K562 (cell line): ENCODE data around the gene SMAGP. TPM values are rescaled to one million over a fixed set of nuclear protein-coding genes. Genes with fewer than 3 reads are reported as not detected.

Experiments
- HDAC6 ChIP-seq: IDR thresholded peaks from 2 replicates; pipeline ENCODE4 v1.6.1; 2012; ENCODE audit warnings: low read depth, mild to moderate bottlenecking, control low read depth, inconsistent platforms, low read length, moderate library complexity
- KLF16 ChIP-seq: IDR thresholded peaks from 2 replicates; pipeline ENCODE4 v1.6.1; 2016; ENCODE audit warnings: antibody characterized with exemption
- MTA1 ChIP-seq: fragments of 450-650 bp; IDR thresholded peaks from 2 replicates; pipeline ENCODE4 v1.6.1; 2017; ENCODE audit warnings: borderline replicate concordance
- MYC ChIP-seq, 2 experiments: fragments of 250-450 bp in 1 of 2; sonication (Bioruptor Pico) in 1 of 2; IDR thresholded peaks; 2 replicates each; pipeline versions ENCODE4 v1.5.1 to v1.6.1; 2012 to 2021; ENCODE audit warnings: low read depth in 2 of 2, borderline replicate concordance in 1 of 2, improper control_type of control experiment in 1 of 2, low read length in 1 of 2, mild to moderate bottlenecking in 1 of 2, moderate library complexity in 1 of 2
- NFRKB ChIP-seq: fragments of 450-650 bp; IDR thresholded peaks from 2 replicates; pipeline ENCODE4 v1.6.1; 2016; ENCODE audit warnings: low read depth
- PHF8 ChIP-seq: fragments of 200-600 bp; sonication (generic); IDR thresholded peaks from 2 replicates; pipeline ENCODE4 v1.6.1; 2012; ENCODE audit warnings: mixed run types, mild to moderate bottlenecking, inconsistent platforms, low read length, moderate library complexity, borderline replicate concordance
- POLR2A ChIP-seq: fragments of 450-650 bp; conservative IDR thresholded peaks from 2 replicates; pipeline ENCODE4 v1.6.1; 2016
- RBM39 ChIP-seq: fragments of 200-400 bp; formaldehyde crosslinking; optimal IDR thresholded peaks from 2 replicates; pipeline ENCODE3; 2018; ENCODE audit warnings: low read depth, low read length
- SAP30 ChIP-seq: fragments of 200-600 bp; sonication (generic); IDR thresholded peaks from 2 replicates; pipeline ENCODE4 v1.6.1; 2012; ENCODE audit warnings: borderline replicate concordance, low read depth, mild to moderate bottlenecking, moderate library complexity, low read length, control low read depth, inconsistent platforms; ENCODE audit not compliant: insufficient read depth, poor library complexity, severe bottlenecking
- ZFX ChIP-seq: sonication (generic); formaldehyde crosslinking; IDR thresholded peaks from 2 replicates; pipeline ENCODE4 v1.8.0; 2022; ENCODE audit warnings: mild to moderate bottlenecking, missing genetic modification reagents, moderate library complexity
- ZNF589 ChIP-seq: fragments of 200-800 bp; sonication (Bioruptor generic); IDR thresholded peaks from 2 replicates; pipeline ENCODE4 v1.6.1; 2016; ENCODE audit warnings: low read depth, missing genetic modification characterization, missing compliant biosample characterization
- polyA plus RNA-seq, 8 experiments: library from polyadenylated mRNA; depleted of rRNA in 4 of 8; stranded (reverse) in 5 of 8; unstranded in 3 of 8; fragments of >200 nt; fragmentation: Nextera tagmentation in 2 of 8; fragmentation: Illumina TruSeq in 1 of 8; extraction: Ambion mirVana in 2 of 8; extraction: Trizol in 1 of 8; gene quantifications; 2 replicates each; pipeline versions ENCODE4 v1.2.1 to v1.2.3, GENCODE V29; 2011 to 2014; ENCODE audit warnings: inconsistent platforms in 1 of 8, missing spikeins in 1 of 8
- total RNA-seq, 7 experiments: library from RNA; depleted of rRNA in 6 of 7; stranded (reverse); fragments of >200 nt in 6 of 7; fragmentation: Illumina TruSeq in 2 of 7; extraction: Trizol in 2 of 7; gene quantifications; 2 replicates each; pipeline versions ENCODE4 v1.2.1 to v1.2.3, GENCODE V29; 2011 to 2021; ENCODE audit warnings: low replicate concordance in 1 of 7
- TF ChIP-seq, protein P1 (sequence below): fragments of 250-450 bp; sonication (Bioruptor Pico); IDR thresholded peaks from 2 replicates; pipeline ENCODE4 v1.8.0; 2022; ENCODE audit warnings: inconsistent platforms
- TF ChIP-seq, protein P2 (sequence below), 2 experiments: fragments of 450-650 bp; IDR thresholded peaks; 2 replicates each; pipeline ENCODE4 v1.6.1; 2016
- TF ChIP-seq, protein P3 (sequence below): sonication (generic); formaldehyde crosslinking; IDR thresholded peaks from 2 replicates; pipeline ENCODE4 v1.8.0; 2023; ENCODE audit warnings: mild to moderate bottlenecking, missing genetic modification reagents
- TF ChIP-seq, protein P4 (sequence below): fragments of 450-650 bp; formaldehyde crosslinking; IDR thresholded peaks from 2 replicates; pipeline ENCODE4 v1.4.0; 2020; ENCODE audit warnings: mild to moderate bottlenecking, moderate library complexity
- TF ChIP-seq, protein P5 (sequence below): fragments of 450-650 bp; IDR thresholded peaks from 2 replicates; pipeline ENCODE4 v1.6.1; 2014; ENCODE audit warnings: low read depth, mild to moderate bottlenecking, moderate library complexity, borderline replicate concordance
- TF ChIP-seq, protein P6 (sequence below): fragments of 250-450 bp; sonication (Bioruptor Pico); IDR thresholded peaks from 2 replicates; pipeline ENCODE4 v1.8.0; 2021; ENCODE audit warnings: moderate library complexity, mild to moderate bottlenecking, inconsistent platforms

SMAGP gene
- total and polyA plus RNA-seq, 9 of the 15 experiments (the other 6 are each of a cell fraction or from before 2014, with no cell fraction given), result 23.1 to 62.3 (median 29.9) TPM

DNA sequence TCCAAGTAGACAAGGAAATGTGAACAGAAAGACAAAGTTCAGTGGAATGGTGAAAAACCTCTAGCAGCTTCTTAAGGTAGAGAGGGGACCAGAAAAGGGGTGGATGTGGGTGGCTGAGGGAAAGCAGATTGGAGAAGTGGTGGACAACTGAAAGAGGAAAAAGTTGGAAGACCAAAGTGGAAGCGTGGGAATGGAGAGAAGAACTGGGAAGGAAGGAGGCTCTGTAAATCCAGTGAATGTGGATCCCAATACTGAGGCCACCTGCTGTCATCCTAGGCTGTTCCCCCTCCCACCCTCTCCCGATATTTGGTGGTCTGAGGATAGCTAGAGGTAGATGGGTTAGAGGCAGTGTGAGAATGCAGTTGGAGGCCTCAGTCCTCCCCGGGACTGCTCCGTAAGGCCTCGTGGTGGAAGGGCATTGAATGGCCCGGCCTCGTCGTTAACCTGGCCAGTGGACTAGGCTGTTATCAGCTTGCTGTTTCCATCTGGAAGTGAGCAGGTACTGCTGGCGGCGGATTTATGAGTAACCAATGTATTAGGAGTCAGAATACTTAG, 51.5 kb downstream of the SMAGP start (continued):
- TF ChIP-seq, protein P1, sequence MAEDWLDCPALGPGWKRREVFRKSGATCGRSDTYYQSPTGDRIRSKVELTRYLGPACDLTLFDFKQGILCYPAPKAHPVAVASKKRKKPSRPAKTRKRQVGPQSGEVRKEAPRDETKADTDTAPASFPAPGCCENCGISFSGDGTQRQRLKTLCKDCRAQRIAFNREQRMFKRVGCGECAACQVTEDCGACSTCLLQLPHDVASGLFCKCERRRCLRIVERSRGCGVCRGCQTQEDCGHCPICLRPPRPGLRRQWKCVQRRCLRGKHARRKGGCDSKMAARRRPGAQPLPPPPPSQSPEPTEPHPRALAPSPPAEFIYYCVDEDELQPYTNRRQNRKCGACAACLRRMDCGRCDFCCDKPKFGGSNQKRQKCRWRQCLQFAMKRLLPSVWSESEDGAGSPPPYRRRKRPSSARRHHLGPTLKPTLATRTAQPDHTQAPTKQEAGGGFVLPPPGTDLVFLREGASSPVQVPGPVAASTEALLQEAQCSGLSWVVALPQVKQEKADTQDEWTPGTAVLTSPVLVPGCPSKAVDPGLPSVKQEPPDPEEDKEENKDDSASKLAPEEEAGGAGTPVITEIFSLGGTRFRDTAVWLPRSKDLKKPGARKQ (CRISPR knock-in tag), result no peak
- TF ChIP-seq MYC (IDR thresholded peaks at IDR 0.05; ENCODE audit: low read depth, low read length), result peak; percentile 66; the same call in 1 of the 2 replicates
- no peak for TF ChIP-seq MYC (CRISPR knock-in tag; IDR thresholded peaks at IDR 0.05; ENCODE audit: borderline replicate concordance, low read depth)
- TF ChIP-seq ZFX, result peak; percentile 85
- TF ChIP-seq, protein P2, sequence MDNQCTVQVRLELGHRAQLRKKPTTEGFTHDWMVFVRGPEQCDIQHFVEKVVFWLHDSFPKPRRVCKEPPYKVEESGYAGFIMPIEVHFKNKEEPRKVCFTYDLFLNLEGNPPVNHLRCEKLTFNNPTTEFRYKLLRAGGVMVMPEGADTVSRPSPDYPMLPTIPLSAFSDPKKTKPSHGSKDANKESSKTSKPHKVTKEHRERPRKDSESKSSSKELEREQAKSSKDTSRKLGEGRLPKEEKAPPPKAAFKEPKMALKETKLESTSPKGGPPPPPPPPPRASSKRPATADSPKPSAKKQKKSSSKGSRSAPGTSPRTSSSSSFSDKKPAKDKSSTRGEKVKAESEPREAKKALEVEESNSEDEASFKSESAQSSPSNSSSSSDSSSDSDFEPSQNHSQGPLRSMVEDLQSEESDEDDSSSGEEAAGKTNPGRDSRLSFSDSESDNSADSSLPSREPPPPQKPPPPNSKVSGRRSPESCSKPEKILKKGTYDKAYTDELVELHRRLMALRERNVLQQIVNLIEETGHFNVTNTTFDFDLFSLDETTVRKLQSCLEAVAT (IDR thresholded peaks at IDR 0.05), result peak in 1 of 2 experiments; percentile 47; a peak in 3 of 4 replicates
- TF ChIP-seq HDAC6, result no peak
- no peak for TF ChIP-seq RBM39
- TF ChIP-seq, protein P3, sequence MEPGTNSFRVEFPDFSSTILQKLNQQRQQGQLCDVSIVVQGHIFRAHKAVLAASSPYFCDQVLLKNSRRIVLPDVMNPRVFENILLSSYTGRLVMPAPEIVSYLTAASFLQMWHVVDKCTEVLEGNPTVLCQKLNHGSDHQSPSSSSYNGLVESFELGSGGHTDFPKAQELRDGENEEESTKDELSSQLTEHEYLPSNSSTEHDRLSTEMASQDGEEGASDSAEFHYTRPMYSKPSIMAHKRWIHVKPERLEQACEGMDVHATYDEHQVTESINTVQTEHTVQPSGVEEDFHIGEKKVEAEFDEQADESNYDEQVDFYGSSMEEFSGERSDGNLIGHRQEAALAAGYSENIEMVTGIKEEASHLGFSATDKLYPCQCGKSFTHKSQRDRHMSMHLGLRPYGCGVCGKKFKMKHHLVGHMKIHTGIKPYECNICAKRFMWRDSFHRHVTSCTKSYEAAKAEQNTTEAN (CRISPR knock-in tag), result peak; percentile 47; the same call in 1 of the 2 replicates
- peak; percentile 75 for TF ChIP-seq NFRKB
- 0 out of 2 replicates have a peak, but pooled peaks have one; percentile 13 for TF ChIP-seq ZNF589 (CRISPR knock-in tag)
- TF ChIP-seq, protein P4, sequence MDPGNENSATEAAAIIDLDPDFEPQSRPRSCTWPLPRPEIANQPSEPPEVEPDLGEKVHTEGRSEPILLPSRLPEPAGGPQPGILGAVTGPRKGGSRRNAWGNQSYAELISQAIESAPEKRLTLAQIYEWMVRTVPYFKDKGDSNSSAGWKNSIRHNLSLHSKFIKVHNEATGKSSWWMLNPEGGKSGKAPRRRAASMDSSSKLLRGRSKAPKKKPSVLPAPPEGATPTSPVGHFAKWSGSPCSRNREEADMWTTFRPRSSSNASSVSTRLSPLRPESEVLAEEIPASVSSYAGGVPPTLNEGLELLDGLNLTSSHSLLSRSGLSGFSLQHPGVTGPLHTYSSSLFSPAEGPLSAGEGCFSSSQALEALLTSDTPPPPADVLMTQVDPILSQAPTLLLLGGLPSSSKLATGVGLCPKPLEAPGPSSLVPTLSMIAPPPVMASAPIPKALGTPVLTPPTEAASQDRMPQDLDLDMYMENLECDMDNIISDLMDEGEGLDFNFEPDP (CRISPR knock-in tag), result peak; percentile 33; the same call in 1 of the 2 replicates
- TF ChIP-seq, protein P5, sequence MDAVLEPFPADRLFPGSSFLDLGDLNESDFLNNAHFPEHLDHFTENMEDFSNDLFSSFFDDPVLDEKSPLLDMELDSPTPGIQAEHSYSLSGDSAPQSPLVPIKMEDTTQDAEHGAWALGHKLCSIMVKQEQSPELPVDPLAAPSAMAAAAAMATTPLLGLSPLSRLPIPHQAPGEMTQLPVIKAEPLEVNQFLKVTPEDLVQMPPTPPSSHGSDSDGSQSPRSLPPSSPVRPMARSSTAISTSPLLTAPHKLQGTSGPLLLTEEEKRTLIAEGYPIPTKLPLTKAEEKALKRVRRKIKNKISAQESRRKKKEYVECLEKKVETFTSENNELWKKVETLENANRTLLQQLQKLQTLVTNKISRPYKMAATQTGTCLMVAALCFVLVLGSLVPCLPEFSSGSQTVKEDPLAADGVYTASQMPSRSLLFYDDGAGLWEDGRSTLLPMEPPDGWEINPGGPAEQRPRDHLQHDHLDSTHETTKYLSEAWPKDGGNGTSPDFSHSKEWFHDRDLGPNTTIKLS, result 0 out of 2 replicates have a peak, but pooled peaks have one; percentile 6
- peak; percentile 65 for TF ChIP-seq SAP30
- TF ChIP-seq POLR2A, result peak; percentile 38
- TF ChIP-seq, protein P6, sequence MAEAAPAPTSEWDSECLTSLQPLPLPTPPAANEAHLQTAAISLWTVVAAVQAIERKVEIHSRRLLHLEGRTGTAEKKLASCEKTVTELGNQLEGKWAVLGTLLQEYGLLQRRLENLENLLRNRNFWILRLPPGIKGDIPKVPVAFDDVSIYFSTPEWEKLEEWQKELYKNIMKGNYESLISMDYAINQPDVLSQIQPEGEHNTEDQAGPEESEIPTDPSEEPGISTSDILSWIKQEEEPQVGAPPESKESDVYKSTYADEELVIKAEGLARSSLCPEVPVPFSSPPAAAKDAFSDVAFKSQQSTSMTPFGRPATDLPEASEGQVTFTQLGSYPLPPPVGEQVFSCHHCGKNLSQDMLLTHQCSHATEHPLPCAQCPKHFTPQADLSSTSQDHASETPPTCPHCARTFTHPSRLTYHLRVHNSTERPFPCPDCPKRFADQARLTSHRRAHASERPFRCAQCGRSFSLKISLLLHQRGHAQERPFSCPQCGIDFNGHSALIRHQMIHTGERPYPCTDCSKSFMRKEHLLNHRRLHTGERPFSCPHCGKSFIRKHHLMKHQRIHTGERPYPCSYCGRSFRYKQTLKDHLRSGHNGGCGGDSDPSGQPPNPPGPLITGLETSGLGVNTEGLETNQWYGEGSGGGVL, result no peak
- TF ChIP-seq MTA1, result no peak
- no peak for TF ChIP-seq PHF8
- no peak for TF ChIP-seq KLF16
